ENCODE data around the gene MED12L. TPM values are rescaled to one million over a fixed set of nuclear protein-coding genes. Genes with fewer than 3 reads are reported as not detected.

The MED12L gene
- total RNA-seq, 4 donors from 2014 or later = 0.19 to 0.83 (median 0.41) TPM

DNA sequence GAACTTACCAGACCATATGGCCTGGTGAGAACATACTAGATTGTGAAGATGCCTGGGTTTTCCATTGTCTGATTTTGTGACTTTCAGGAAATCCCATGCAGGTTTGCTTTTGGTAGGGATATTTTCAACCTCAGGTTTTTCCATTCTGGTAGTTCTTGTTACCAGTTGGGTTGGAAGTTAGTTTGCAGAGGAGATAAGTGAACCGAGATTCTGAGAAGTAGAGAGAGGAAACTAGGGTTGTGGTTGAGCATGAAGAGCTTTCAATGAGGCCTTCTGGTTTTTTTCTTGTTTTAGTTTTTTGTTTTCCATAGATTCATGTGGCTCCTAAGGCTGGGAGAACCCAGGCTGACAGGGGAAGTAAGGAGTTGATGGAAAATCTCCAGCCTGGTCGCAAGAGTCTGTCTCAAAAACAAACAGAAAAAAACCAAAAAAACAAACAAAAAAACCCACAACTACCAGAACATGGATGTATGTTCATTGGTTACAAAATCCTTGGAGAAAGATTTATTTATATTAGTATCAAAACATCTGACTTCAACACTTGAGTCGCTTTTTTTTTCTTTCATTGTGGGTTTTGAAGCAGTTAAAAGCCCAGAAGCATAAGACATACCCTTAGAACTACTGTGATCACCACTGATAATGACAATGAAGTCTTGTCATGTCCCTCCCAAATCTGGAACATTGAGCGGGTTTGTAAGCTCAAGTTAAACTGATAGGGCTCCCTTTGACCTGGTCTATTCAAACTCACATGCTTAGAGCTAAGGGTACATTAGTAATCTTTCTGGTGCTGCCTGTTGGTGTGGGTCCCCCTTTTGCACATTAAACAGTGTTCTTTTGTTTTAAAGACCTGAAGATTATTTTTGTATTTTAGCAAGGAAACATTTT is 114.3 kb downstream of the MED12L start:
- Histone ChIP-seq H3K4me1 (no peaks in the 10 kb centered on the region), H3K4me3 (no peak overlapping the region), H3K27ac (replicated peaks in 1 of 4) (no peak overlapping the region), H3K9me3 (no peaks in the 10 kb centered on the region), H3K27me3 (no peaks in the 10 kb centered on the region), H3K36me3 (no peaks in the 10 kb centered on the region)
- TF ChIP-seq, protein P1, sequence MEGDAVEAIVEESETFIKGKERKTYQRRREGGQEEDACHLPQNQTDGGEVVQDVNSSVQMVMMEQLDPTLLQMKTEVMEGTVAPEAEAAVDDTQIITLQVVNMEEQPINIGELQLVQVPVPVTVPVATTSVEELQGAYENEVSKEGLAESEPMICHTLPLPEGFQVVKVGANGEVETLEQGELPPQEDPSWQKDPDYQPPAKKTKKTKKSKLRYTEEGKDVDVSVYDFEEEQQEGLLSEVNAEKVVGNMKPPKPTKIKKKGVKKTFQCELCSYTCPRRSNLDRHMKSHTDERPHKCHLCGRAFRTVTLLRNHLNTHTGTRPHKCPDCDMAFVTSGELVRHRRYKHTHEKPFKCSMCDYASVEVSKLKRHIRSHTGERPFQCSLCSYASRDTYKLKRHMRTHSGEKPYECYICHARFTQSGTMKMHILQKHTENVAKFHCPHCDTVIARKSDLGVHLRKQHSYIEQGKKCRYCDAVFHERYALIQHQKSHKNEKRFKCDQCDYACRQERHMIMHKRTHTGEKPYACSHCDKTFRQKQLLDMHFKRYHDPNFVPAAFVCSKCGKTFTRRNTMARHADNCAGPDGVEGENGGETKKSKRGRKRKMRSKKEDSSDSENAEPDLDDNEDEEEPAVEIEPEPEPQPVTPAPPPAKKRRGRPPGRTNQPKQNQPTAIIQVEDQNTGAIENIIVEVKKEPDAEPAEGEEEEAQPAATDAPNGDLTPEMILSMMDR (IDR thresholded peaks at IDR 0.05) = no peak
- TF ChIP-seq POLR2AphosphoS5 (IDR thresholded peaks at IDR 0.05) (no peak), POLR2A (IDR thresholded peaks at IDR 0.05; ENCODE audit: low read depth) (no peak), EP300 (IDR thresholded peaks at IDR 0.05) (no peak)
- no peak for DNase-seq (ENCODE audit: extremely low spot score)
- WGBS = 77% methylated on average over 4 of the region's 4 CpGs
- intact Hi-C loops (cut with DNase I) = no loop called here

DNA sequence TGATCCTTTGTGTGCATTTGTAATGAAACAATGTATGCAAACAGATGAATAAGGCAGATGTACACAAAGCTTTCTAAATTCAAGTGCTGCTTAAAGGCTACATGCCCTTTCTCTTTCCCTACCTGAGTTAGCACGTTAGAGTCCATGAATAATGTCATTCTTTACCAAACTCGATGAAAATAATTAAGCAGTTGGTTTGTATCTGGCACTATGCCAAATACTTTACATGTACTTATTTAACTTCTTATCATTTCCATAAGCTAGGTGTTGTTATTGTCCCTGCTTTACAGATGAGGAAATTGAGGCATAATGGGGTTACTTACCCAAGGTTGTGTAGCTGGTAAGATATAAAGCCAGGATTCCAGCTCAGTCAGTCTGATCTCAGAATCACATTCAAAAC is 115.1 kb downstream of the MED12L start:
- TF ChIP-seq POLR2AphosphoS5 (IDR thresholded peaks at IDR 0.05) (no peak), EP300 (IDR thresholded peaks at IDR 0.05) (no peak), POLR2A (IDR thresholded peaks at IDR 0.05; ENCODE audit: low read depth) (no peak)
- TF ChIP-seq, protein P1 (IDR thresholded peaks at IDR 0.05) = no peak
- H3K4me1 ChIP-seq = no peaks in the 10 kb centered on the region
- no peaks in the 10 kb centered on the region for H3K9me3 ChIP-seq
- DNase-seq (ENCODE audit: extremely low spot score) = no peak
- no peak overlapping the region for H3K27ac ChIP-seq (replicated peaks in 1 of 4)
- no peaks in the 10 kb centered on the region for H3K27me3 ChIP-seq
- 68% methylated on average over 2 of the region's 2 CpGs for WGBS
- H3K4me3 ChIP-seq = no peak overlapping the region
- H3K36me3 ChIP-seq = no peaks in the 10 kb centered on the region
- intact Hi-C loops (cut with DNase I) = no loop called here

DNA sequence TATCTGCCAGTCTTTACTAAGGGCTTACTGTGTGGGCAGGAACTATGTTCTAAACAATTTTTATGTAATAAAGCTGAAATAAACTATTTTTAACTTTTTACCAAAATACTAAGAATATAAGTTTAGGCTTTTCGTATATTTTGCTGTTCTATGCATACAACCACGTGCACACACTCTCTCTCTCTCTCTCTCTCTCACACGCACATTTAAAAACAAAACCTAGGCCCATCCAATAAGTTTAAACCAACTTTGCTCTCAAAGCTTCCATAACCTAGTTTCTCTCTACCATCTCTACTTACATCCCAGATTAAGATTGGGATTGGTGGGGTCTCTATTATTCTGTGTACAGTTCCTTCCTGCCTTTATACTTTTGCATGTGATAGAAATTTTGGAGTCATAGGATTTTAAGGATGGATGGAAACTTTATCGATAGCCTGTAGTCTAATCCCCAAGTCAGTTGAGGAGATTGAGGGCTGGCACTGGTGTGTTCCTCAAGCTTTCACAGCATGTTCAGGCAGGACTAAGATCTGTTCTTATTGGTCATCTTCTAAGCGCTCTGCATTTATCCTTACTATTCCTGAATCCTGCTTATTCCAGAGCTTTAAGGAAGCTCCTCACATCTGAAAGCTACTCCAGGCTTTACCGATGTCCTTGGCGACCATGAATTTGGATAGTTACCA is 115.7 kb downstream of the MED12L start:
- 97% methylated on average over 7 of the region's 7 CpGs for WGBS
- Histone ChIP-seq H3K9me3 (no peaks in the 10 kb centered on the region), H3K4me3 (no peak overlapping the region), H3K27me3 (no peaks in the 10 kb centered on the region), H3K27ac (replicated peaks in 1 of 4) (no peak overlapping the region), H3K36me3 (no peaks in the 10 kb centered on the region), H3K4me1 (no peaks in the 10 kb centered on the region)
- intact Hi-C loops (cut with DNase I) = no loop called here
- TF ChIP-seq POLR2AphosphoS5 (IDR thresholded peaks at IDR 0.05) (no peak), EP300 (IDR thresholded peaks at IDR 0.05) (no peak), POLR2A (IDR thresholded peaks at IDR 0.05; ENCODE audit: low read depth) (no peak)
- TF ChIP-seq, protein P1 (IDR thresholded peaks at IDR 0.05) = no peak
- no peak for DNase-seq (ENCODE audit: extremely low spot score)

DNA sequence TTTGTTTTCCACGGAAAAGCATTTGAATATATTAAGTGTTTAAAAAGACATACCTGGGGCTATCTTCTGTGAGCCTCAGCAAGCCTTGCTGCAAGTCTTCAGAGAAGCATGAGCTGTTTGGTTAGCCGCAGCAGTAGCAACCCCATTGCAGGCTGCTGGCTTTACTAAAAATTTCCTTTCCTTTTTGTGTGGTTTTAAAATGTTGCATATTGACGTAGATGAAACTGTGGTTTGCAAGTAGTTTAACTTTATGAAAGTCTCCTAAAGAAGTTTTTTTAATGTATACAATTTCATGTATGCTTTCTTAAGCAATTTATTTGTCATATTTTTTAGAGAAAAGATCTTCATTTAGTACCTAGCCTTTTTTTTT is 117.6 kb downstream of the MED12L start, which contains the start of gene GPR171:
Gene GPR171, minus strand, starts transcription at position 166 of the 370 bp plus-strand sequence. CDS start 3,830 bp downstream, outside the sequence.
- no peak for DNase-seq (ENCODE audit: extremely low spot score)
- TF ChIP-seq POLR2A (IDR thresholded peaks at IDR 0.05; ENCODE audit: low read depth) = no peak
- no peak for TF ChIP-seq EP300 (IDR thresholded peaks at IDR 0.05)
- no peak for TF ChIP-seq POLR2AphosphoS5 (IDR thresholded peaks at IDR 0.05)
- TF ChIP-seq, protein P1 (IDR thresholded peaks at IDR 0.05) = no peak
- no peaks in the 10 kb centered on the region for H3K27me3 ChIP-seq
- no peak within 1 kb of the TSS for H3K27ac ChIP-seq (replicated peaks in 1 of 4)
- WGBS = 91% methylated on average over 3 of the region's 3 CpGs
- no peak within 1 kb of the TSS for H3K4me3 ChIP-seq
- no peaks in the 10 kb centered on the region for H3K36me3 ChIP-seq
- H3K4me1 ChIP-seq = no peaks in the 10 kb centered on the region
- intact Hi-C loops (cut with DNase I) = no loop called here
- no peaks in the 10 kb centered on the region for H3K9me3 ChIP-seq
